ENCODE results near the gene TNFSF4. TPM values are rescaled to one million over a fixed set of nuclear protein-coding genes. Genes with fewer than 3 reads are reported as not detected.
"Not testable (repeated sequence)": the region's sequence is repeated elsewhere in the genome, so short reads cannot be mapped to it uniquely, and the experiment has no call there.

The TNFSF4 gene
- total RNA-seq, 1 experiment from 2014 or later: 0.31 TPM

GRCh38 chr1:173240609-173241008, 33.5 kb upstream of the TNFSF4 start:
- intact Hi-C loops (cut with micrococcal nuclease; ENCODE audit: unreplicated experiment): no loop called here
- no peak overlapping the region for H3K27ac Mint-ChIP-seq (ENCODE audit: unreplicated experiment)
- H3K4me3 Mint-ChIP-seq (ENCODE audit: low read depth, unreplicated experiment): no peak overlapping the region
- H3K9me3 Mint-ChIP-seq (ENCODE audit: low read depth, unreplicated experiment): peaks cover 9% of the 10 kb centered on the region
- TF ChIP-seq, protein P1, sequence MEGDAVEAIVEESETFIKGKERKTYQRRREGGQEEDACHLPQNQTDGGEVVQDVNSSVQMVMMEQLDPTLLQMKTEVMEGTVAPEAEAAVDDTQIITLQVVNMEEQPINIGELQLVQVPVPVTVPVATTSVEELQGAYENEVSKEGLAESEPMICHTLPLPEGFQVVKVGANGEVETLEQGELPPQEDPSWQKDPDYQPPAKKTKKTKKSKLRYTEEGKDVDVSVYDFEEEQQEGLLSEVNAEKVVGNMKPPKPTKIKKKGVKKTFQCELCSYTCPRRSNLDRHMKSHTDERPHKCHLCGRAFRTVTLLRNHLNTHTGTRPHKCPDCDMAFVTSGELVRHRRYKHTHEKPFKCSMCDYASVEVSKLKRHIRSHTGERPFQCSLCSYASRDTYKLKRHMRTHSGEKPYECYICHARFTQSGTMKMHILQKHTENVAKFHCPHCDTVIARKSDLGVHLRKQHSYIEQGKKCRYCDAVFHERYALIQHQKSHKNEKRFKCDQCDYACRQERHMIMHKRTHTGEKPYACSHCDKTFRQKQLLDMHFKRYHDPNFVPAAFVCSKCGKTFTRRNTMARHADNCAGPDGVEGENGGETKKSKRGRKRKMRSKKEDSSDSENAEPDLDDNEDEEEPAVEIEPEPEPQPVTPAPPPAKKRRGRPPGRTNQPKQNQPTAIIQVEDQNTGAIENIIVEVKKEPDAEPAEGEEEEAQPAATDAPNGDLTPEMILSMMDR (IDR thresholded peaks at IDR 0.05; ENCODE audit: unreplicated experiment): no peak
- H3K36me3 Mint-ChIP-seq (ENCODE audit: insufficient read depth, unreplicated experiment): no peaks in the 10 kb centered on the region
- H3K27me3 Mint-ChIP-seq (ENCODE audit: unreplicated experiment): peaks cover 14% of the 10 kb centered on the region
- no peak for DNase-seq
- CTCF ChIA-PET: no interaction called here
- no peaks in the 10 kb centered on the region for H3K4me1 Mint-ChIP-seq (ENCODE audit: low read depth, unreplicated experiment)
- BruUV-seq (replicated peaks): no TSS peak

GRCh38 chr1:173239058-173239457, 31.9 kb upstream of the TNFSF4 start:
- peaks cover 14% of the 10 kb centered on the region for H3K27me3 Mint-ChIP-seq (ENCODE audit: unreplicated experiment)
- TF ChIP-seq, protein P1 (IDR thresholded peaks at IDR 0.05; ENCODE audit: unreplicated experiment): no peak
- DNase-seq: no peak
- H3K9me3 Mint-ChIP-seq (ENCODE audit: low read depth, unreplicated experiment): peaks cover 9% of the 10 kb centered on the region
- no TSS peak for BruUV-seq (replicated peaks)
- H3K27ac Mint-ChIP-seq (ENCODE audit: unreplicated experiment): no peak overlapping the region
- no peaks in the 10 kb centered on the region for H3K36me3 Mint-ChIP-seq (ENCODE audit: insufficient read depth, unreplicated experiment)
- H3K4me3 Mint-ChIP-seq (ENCODE audit: low read depth, unreplicated experiment): no peak overlapping the region
- intact Hi-C loops (cut with micrococcal nuclease; ENCODE audit: unreplicated experiment): no loop called here
- CTCF ChIA-PET: no interaction called here
- H3K4me1 Mint-ChIP-seq (ENCODE audit: low read depth, unreplicated experiment): no peaks in the 10 kb centered on the region

DNA sequence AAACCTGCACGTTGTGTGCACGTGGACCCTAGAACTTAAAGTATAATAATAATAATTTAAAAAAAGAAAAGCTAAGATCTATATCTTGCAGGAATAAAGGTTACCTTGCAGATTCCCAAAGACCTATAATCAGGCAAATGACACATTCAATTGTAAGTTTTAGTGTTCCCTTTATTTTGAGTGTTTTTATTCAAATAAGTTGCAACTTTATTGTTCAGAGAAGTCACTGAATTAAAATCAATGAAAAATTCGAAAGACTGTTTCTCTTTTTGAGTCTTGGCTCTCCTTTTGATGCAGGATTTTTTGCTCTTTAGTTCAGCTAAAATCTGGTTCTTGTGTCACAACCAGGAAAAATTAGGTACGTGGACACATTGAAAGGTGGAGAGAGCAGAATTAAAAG, 27.8 kb upstream of the TNFSF4 start:
- no peak overlapping the region for H3K4me3 Mint-ChIP-seq (ENCODE audit: low read depth, unreplicated experiment)
- BruUV-seq (replicated peaks): no TSS peak
- H3K36me3 Mint-ChIP-seq (ENCODE audit: insufficient read depth, unreplicated experiment): no peaks in the 10 kb centered on the region
- intact Hi-C loops (cut with micrococcal nuclease; ENCODE audit: unreplicated experiment): no loop called here
- CTCF ChIA-PET: interaction anchor here (0.5 kb wide), 1 partner anchor 489 kb away, joined by 5 read pairs; no protein-coding TSS in a partner anchor
- H3K27ac Mint-ChIP-seq (ENCODE audit: unreplicated experiment): no peak overlapping the region
- DNase-seq: no peak
- H3K9me3 Mint-ChIP-seq (ENCODE audit: low read depth, unreplicated experiment): no peaks in the 10 kb centered on the region
- TF ChIP-seq, protein P1 (IDR thresholded peaks at IDR 0.05; ENCODE audit: unreplicated experiment): no peak
- peaks cover 3% of the 10 kb centered on the region for H3K27me3 Mint-ChIP-seq (ENCODE audit: unreplicated experiment)
- no peaks in the 10 kb centered on the region for H3K4me1 Mint-ChIP-seq (ENCODE audit: low read depth, unreplicated experiment)

DNA sequence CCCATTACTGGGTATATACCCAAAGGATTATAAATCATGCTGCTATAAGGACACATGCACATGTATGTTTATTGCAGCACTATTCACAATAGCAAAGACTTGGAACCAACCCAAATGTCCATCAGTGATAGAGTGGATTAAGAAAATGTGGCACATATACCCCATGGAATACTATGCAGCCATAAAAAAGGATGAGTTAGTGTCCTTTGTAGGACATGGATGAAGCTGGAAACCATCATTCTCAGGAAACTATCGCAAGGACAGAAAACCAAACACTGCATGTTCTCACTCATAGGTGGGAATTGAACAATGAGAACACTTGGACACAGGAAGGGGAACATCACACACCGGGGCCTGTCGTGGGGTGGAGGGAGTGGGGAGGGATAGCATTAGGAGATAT, 27.3 kb upstream of the TNFSF4 start:
- H3K36me3 Mint-ChIP-seq (ENCODE audit: insufficient read depth, unreplicated experiment): not testable (repeated sequence)

DNA sequence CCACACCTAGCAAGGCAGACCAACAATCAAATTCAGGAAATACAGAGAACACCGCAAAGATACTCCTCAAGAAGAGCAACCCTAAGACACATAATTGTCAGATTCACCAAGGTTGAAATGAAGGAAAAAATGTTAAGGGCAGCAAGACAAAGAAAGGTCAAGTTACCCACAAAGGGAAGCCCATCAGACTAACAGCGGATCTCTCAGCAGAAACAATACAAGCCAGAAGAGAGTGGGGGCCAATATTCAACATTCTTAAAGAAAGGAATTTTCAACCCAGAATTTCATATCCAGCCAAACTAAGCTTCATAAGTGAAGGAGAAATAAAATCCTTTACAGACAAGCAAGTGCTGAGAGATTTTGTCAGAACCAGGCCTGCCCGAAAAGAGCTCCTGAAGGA, 21.9 kb upstream of the TNFSF4 start:
- H3K9me3 Mint-ChIP-seq (ENCODE audit: low read depth, unreplicated experiment); H3K36me3 Mint-ChIP-seq (ENCODE audit: insufficient read depth, unreplicated experiment); H3K27ac Mint-ChIP-seq (ENCODE audit: unreplicated experiment); DNase-seq; BruUV-seq (replicated peaks); intact Hi-C loops (cut with micrococcal nuclease; ENCODE audit: unreplicated experiment); H3K4me3 Mint-ChIP-seq (ENCODE audit: low read depth, unreplicated experiment); CTCF ChIA-PET; H3K4me1 Mint-ChIP-seq (ENCODE audit: low read depth, unreplicated experiment): not testable (repeated sequence)
- peaks cover 20% of the 10 kb centered on the region for H3K27me3 Mint-ChIP-seq (ENCODE audit: unreplicated experiment)

More for the DNA sequence above, 27.3 kb upstream of the TNFSF4 start:
- H3K9me3 Mint-ChIP-seq (ENCODE audit: low read depth, unreplicated experiment); DNase-seq; H3K27me3 Mint-ChIP-seq (ENCODE audit: unreplicated experiment); H3K4me3 Mint-ChIP-seq (ENCODE audit: low read depth, unreplicated experiment); H3K27ac Mint-ChIP-seq (ENCODE audit: unreplicated experiment); CTCF ChIA-PET; BruUV-seq (replicated peaks); H3K4me1 Mint-ChIP-seq (ENCODE audit: low read depth, unreplicated experiment); intact Hi-C loops (cut with micrococcal nuclease; ENCODE audit: unreplicated experiment): not testable (repeated sequence)

All from Calu3 (cell line).